B cell (primary cell): Measurements from ENCODE around the gene VTCN1. TPM values are rescaled to one million over a fixed set of nuclear protein-coding genes. Genes with fewer than 3 reads are reported as not detected.
"Not testable (repeated sequence)": the region's sequence is repeated elsewhere in the genome, so short reads cannot be mapped to it uniquely, and the experiment has no call there.

ENCODE experiments used
- ATAC-seq: fragments of 200-7000 bp; cut with Tn5 transposase; one replicate; pipeline ENCODE4 v1.10.0; 2021; ENCODE audit warnings: low read depth, mild to moderate bottlenecking, moderate number of reproducible peaks, moderate library complexity
- CTCF ChIA-PET: fragments of 350-600 bp; sonication (Branson Sonifier 250); formaldehyde crosslinking; loops from one replicate; lab custom pipeline; 2021; ENCODE audit warnings: antibody characterized with exemption, inconsistent platforms; lab: Charles Lee
- POLR2A ChIA-PET: fragments of 350-600 bp; sonication (Branson Sonifier 250); formaldehyde crosslinking; loops from one replicate; lab custom pipeline; 2021; ENCODE audit warnings: antibody characterized with exemption; lab: Charles Lee
- DNase-seq: peaks from one replicate; pipeline ENCODE4 v3.0.0; 2013
- H2AFZ ChIP-seq: 2 replicates; pipeline ENCODE4 v1.6.1; 2012; ENCODE audit warnings: mild to moderate bottlenecking, low read depth, low read length; ENCODE audit not compliant: insufficient read depth, poor library complexity, severe bottlenecking
- H3K27ac ChIP-seq, 2 donors: 1 replicate in 1 of 2; 2 replicates in 1 of 2; pipeline ENCODE4 v1.5.1; 2012 to 2013; ENCODE audit warnings: low read length in 2 of 2, mild to moderate bottlenecking in 2 of 2, moderate library complexity in 1 of 2
- H3K27me3 ChIP-seq, 4 experiments: fragments of 200-600 bp in 1 of 4; sonication (generic) in 1 of 4; replicated peaks in 1 of 4; 1 replicate in 2 of 4; 2 replicates in 2 of 4; pipeline versions ENCODE4 v1.6.1 to v1.7.0; 2013 to 2016; ENCODE audit warnings: low read length in 3 of 4, mild to moderate bottlenecking in 2 of 4, mixed read lengths in 1 of 4, moderate library complexity in 1 of 4; ENCODE audit not compliant: insufficient read depth in 4 of 4, control insufficient read depth in 3 of 4; ENCODE audit errors: control extremely low read depth in 1 of 4
- H3K36me3 ChIP-seq, 2 experiments: replicated peaks in 1 of 2; 1 replicate in 1 of 2; 2 replicates in 1 of 2; pipeline versions ENCODE4 v1.6.1 to v1.7.1; 2013; ENCODE audit warnings: low read length in 1 of 2; ENCODE audit not compliant: insufficient read depth in 2 of 2, control insufficient read depth in 1 of 2; ENCODE audit errors: control extremely low read depth in 1 of 2, extremely low read depth in 1 of 2
- H3K4me1 ChIP-seq, 2 donors: fragments of 200-600 bp in 1 of 2; sonication (generic) in 1 of 2; 1 replicate in 1 of 2; 2 replicates in 1 of 2; pipeline versions ENCODE4 v1.5.1 to v1.6.1; 2013 to 2017; ENCODE audit warnings: low read length in 2 of 2; ENCODE audit not compliant: control insufficient read depth in 2 of 2, insufficient read depth in 2 of 2
- H3K4me2 ChIP-seq: replicated peaks from 2 replicates; pipeline ENCODE3; 2012; ENCODE audit warnings: mild to moderate bottlenecking, low read depth, low read length; ENCODE audit not compliant: poor library complexity, severe bottlenecking
- H3K4me3 ChIP-seq, 5 experiments: fragments of 200-600 bp in 1 of 5; sonication (generic) in 1 of 5; 1 replicate in 3 of 5; 2 replicates in 2 of 5; pipeline versions ENCODE4 v1.5.1 to v1.7.0; 2011 to 2016; ENCODE audit warnings: low read length in 4 of 5, mild to moderate bottlenecking in 4 of 5, low read depth in 2 of 5, control low read depth in 1 of 5, moderate library complexity in 1 of 5; ENCODE audit not compliant: insufficient read depth in 1 of 5; ENCODE audit errors: control extremely low read depth in 1 of 5, extremely low read depth in 1 of 5
- H3K79me2 ChIP-seq: fragments of 200-600 bp; sonication (generic); one replicate; pipeline ENCODE4 v1.6.0; 2016; ENCODE audit warnings: low read length; ENCODE audit not compliant: control insufficient read depth, insufficient read depth
- H3K9ac ChIP-seq: fragments of 200-600 bp; sonication (generic); 2 replicates; pipeline ENCODE4 v1.6.1; 2017; ENCODE audit warnings: mild to moderate bottlenecking, low read length, moderate library complexity
- H3K9me3 ChIP-seq, 3 donors: one replicate each; pipeline versions ENCODE4 v1.6.1 to v1.7.1; 2013; ENCODE audit warnings: low read length in 2 of 3; ENCODE audit not compliant: control insufficient read depth in 2 of 3, insufficient read depth in 1 of 3; ENCODE audit errors: control extremely low read depth in 1 of 3
- H4K20me1 ChIP-seq: 2 replicates; pipeline ENCODE4 v1.6.0; 2012; ENCODE audit warnings: mild to moderate bottlenecking, low read length; ENCODE audit not compliant: insufficient read depth, control insufficient read depth, poor library complexity, severe bottlenecking
- H3K27ac Mint-ChIP-seq: one replicate; pipeline ENCODE4 v1.8.0; 2021; ENCODE audit warnings: mixed read lengths
- H3K27me3 Mint-ChIP-seq: one replicate; pipeline ENCODE4 v1.8.0; 2021; ENCODE audit warnings: mixed read lengths
- H3K4me1 Mint-ChIP-seq: one replicate; pipeline ENCODE4 v1.8.0; 2021; ENCODE audit warnings: mixed read lengths
- H3K4me3 Mint-ChIP-seq: one replicate; pipeline ENCODE4 v1.8.0; 2021; ENCODE audit warnings: mixed read lengths
- H3K9me3 Mint-ChIP-seq: one replicate; pipeline ENCODE4 v1.8.0; 2022; ENCODE audit warnings: mixed read lengths; ENCODE audit not compliant: insufficient read depth
- CTCF ChIP-seq: fragments of 200-600 bp; IDR thresholded peaks from one replicate; pipeline ENCODE4 v1.8.0; 2022; ENCODE audit warnings: antibody characterized with exemption, mild to moderate bottlenecking
- whole genome bisulfite sequencing: methylation state at CpG from one replicate; pipeline ENCODE4 v1.1.5; 2013; ENCODE audit warnings: missing lambda C conversion rate; ENCODE audit not compliant: insufficient coverage; 5-methylcytosine and 5-hydroxymethylcytosine counted together
- intact Hi-C: fragments of 100-400 bp; cut with micrococcal nuclease; formaldehyde crosslinking; loops from one replicate; pipeline ENCODE4 v1.10.0; 2022
- polyA plus RNA-seq: library from polyadenylated mRNA; depleted of rRNA; stranded (reverse); fragments of >200 nt; gene quantifications from 2 replicates; pipeline ENCODE4 v1.2.3, GENCODE V29; 2012
- total RNA-seq, 2 donors: library from RNA; stranded (reverse); fragments of 120-200 nt in 1 of 2; gene quantifications; 1 replicate in 1 of 2; 2 replicates in 1 of 2; pipeline versions ENCODE4 v1.2.3 to v1.2.4, GENCODE V29; 2013 to 2022

The VTCN1 gene
- total and polyA plus RNA-seq, 2 donors (not counting 1 experiment from before 2014, with no cell fraction given) = not detected

GRCh38 chr1:117105722-117106121 lies 105.0 kb downstream of the VTCN1 start:
- Mint-ChIP-seq H3K4me1 (no peaks in the 10 kb centered on the region), H3K4me3 (no peak overlapping the region), H3K27ac (no peak overlapping the region), H3K27me3 (no peaks in the 10 kb centered on the region), H3K9me3 (no peaks in the 10 kb centered on the region)
- Histone ChIP-seq H3K4me1 (no peaks in the 10 kb centered on the region), H2AFZ (no peak overlapping the region), H3K9ac (no peak overlapping the region), H4K20me1 (no peaks in the 10 kb centered on the region), H3K79me2 (no peaks in the 10 kb centered on the region), H3K27me3 (no peaks in the 10 kb centered on the region), H3K4me3 (no peak overlapping the region), H3K4me2 (no peak overlapping the region), H3K9me3 (no peaks in the 10 kb centered on the region), H3K36me3 (peaks cover 0 to 12% of the 10 kb centered on the region in 2 experiments), H3K27ac (no peak overlapping the region)
- intact Hi-C loops = no loop called here
- no peak for TF ChIP-seq CTCF
- no peak for ATAC-seq
- ChIA-PET CTCF (no interaction called here), POLR2A (no interaction called here)
- no peak for DNase-seq

DNA sequence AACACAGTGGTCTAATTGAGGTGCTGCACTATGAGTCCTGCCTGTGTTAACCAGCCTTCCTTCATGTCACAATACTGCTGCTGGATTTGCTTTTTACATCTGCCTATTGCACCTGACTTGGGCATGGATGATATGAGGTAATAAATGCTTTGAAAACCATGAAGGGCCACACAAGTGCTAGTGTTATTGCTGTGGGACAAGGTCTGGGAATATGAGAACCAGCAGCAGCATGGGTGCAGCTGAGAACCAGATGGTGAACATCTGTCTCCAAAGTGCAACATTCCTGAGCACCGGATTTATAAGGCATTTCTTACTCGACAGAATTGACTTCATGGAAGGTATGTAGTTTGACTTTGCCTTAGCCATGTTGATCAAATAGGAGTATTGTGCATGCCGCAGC lies 105.7 kb downstream of the VTCN1 start:
- H3K9ac ChIP-seq = no peak overlapping the region
- ATAC-seq (no peak), DNase-seq (no peak)
- no peaks in the 10 kb centered on the region for H3K27me3 Mint-ChIP-seq
- no peak overlapping the region for H3K4me3 ChIP-seq
- intact Hi-C loops = no loop called here
- WGBS = 96% methylated on average over 3 of the region's 3 CpGs
- H3K9me3 Mint-ChIP-seq = no peaks in the 10 kb centered on the region
- H3K9me3 ChIP-seq = no peaks in the 10 kb centered on the region
- H3K4me1 ChIP-seq = no peaks in the 10 kb centered on the region
- ChIA-PET CTCF (no interaction called here), POLR2A (no interaction called here)
- TF ChIP-seq CTCF = no peak
- no peak overlapping the region for H3K27ac Mint-ChIP-seq
- H3K4me2 ChIP-seq = no peak overlapping the region
- H2AFZ ChIP-seq = no peak overlapping the region
- H3K4me1 Mint-ChIP-seq = no peaks in the 10 kb centered on the region
- no peak overlapping the region for H3K4me3 Mint-ChIP-seq
- H3K36me3 ChIP-seq = peaks cover 0 to 20% of the 10 kb centered on the region in 2 experiments
- H3K27ac ChIP-seq = no peak overlapping the region
- H3K27me3 ChIP-seq = no peaks in the 10 kb centered on the region
- H3K79me2 ChIP-seq = no peaks in the 10 kb centered on the region
- no peaks in the 10 kb centered on the region for H4K20me1 ChIP-seq

- H2AFZ ChIP-seq, H3K27ac ChIP-seq, H3K9ac ChIP-seq, POLR2A ChIA-PET, intact Hi-C loops, H3K27me3 ChIP-seq, H4K20me1 ChIP-seq, DNase-seq, H3K4me3 Mint-ChIP-seq, ATAC-seq, H3K4me2 ChIP-seq, H3K4me3 ChIP-seq, H3K9me3 Mint-ChIP-seq, H3K9me3 ChIP-seq, H3K79me2 ChIP-seq, H3K27ac Mint-ChIP-seq, H3K27me3 Mint-ChIP-seq, H3K4me1 Mint-ChIP-seq, H3K4me1 ChIP-seq: not testable (repeated sequence)
- WGBS = 100% methylated on average over 3 of the region's 3 CpGs
- peaks cover 0 to 43% of the 10 kb centered on the region in 2 experiments for H3K36me3 ChIP-seq
- CTCF ChIA-PET = interaction anchor here (0.6 to 2.5 kb wide), 2 partner anchors 27 to 377 kb away, joined by 3 to 7 read pairs; no protein-coding TSS in a partner anchor
Measured at GRCh38 chr1:117101858-117102257, 108.9 kb downstream of the VTCN1 start.
